K562 (cell line): ENCODE results near the gene MRO. TPM values are rescaled to one million over a fixed set of nuclear protein-coding genes. Genes with fewer than 3 reads are reported as not detected.

ENCODE experiments used
- ATAC-seq: fragments of 200-7000 bp; cut with Tn5 transposase; 3 replicates; pipeline ENCODE4 v1.9.1; 2020; ENCODE audit warnings: moderate library complexity
- BruUV-seq: library from RNA; stranded (reverse); fragments of 400-500 nt; replicated peaks from 2 replicates; lab custom pipeline; 2021; lab: Mats Ljungman, UMichigan
- CTCF ChIA-PET: fragments of 300-600 bp; formaldehyde crosslinking; extraction: SDS; loops from one replicate; lab custom pipeline; 2021; ENCODE audit warnings: low intra/inter-chr PET ratio; lab: Yijun Ruan, JAX
- POLR2A ChIA-PET: fragments of 300-600, 350-650 bp; sonication (Branson Sonifier 250); formaldehyde crosslinking; extraction: SDS; loops from one replicate; lab custom pipeline; 2021; ENCODE audit warnings: antibody characterized with exemption, inconsistent platforms; lab: Yijun Ruan, JAX
- DNase-seq, 4 experiments: peaks; one replicate each; pipeline versions ENCODE4 v3.0.0 to v3.0.0-alpha.2; 2011 to 2018; ENCODE audit warnings: low spot score in 3 of 4, mixed read lengths in 3 of 4; ENCODE audit errors: extremely low read depth in 1 of 4
- FAIRE-seq: peaks from 2 replicates; lab custom pipeline; 2011; peaks lifted over from hg19 to GRCh38; lab: Jason Lieb, UNC
- H2AFZ ChIP-seq: 2 replicates; pipeline ENCODE4 v1.6.0; 2011; ENCODE audit warnings: low read depth, low read length, control low read depth, inconsistent platforms
- H3K27ac ChIP-seq: fragments of 200-600 bp; 3 replicates; pipeline ENCODE4 v1.8.0; 2011; ENCODE audit warnings: low read depth, mild to moderate bottlenecking, control low read depth, inconsistent platforms, low read length, moderate library complexity, mixed read lengths; ENCODE audit errors: extremely low read depth
- H3K27me3 ChIP-seq, 2 experiments: fragments of 300-600 bp in 1 of 2; 2 replicates in 1 of 2; 3 replicates in 1 of 2; pipeline versions ENCODE4 v1.6.0 to v1.8.0; 2011; ENCODE audit warnings: inconsistent platforms in 2 of 2, low read length in 2 of 2, mild to moderate bottlenecking in 1 of 2, mixed read lengths in 1 of 2, moderate library complexity in 1 of 2; ENCODE audit not compliant: control insufficient read depth in 2 of 2, insufficient read depth in 2 of 2
- H3K36me3 ChIP-seq: fragments of 300-600 bp; 3 replicates; pipeline ENCODE4 v1.8.0; 2011; ENCODE audit warnings: mild to moderate bottlenecking, low read length, inconsistent platforms; ENCODE audit not compliant: control insufficient read depth, insufficient read depth
- H3K4me1 ChIP-seq, 2 experiments: fragments of 200-600 bp in 1 of 2; replicated peaks in 1 of 2; 2 replicates in 1 of 2; 3 replicates in 1 of 2; pipeline versions ENCODE4 v1.5.1 to v1.8.0; 2011; ENCODE audit warnings: inconsistent platforms in 2 of 2, low read length in 2 of 2, mild to moderate bottlenecking in 1 of 2, mixed read lengths in 1 of 2, moderate library complexity in 1 of 2; ENCODE audit not compliant: control insufficient read depth in 2 of 2, insufficient read depth in 2 of 2
- H3K4me2 ChIP-seq: 2 replicates; pipeline ENCODE4 v1.6.1; 2011; ENCODE audit warnings: low read length, control low read depth, inconsistent platforms, mixed read lengths; ENCODE audit not compliant: insufficient read depth
- H3K4me3 ChIP-seq: fragments of 200-600 bp; sonication (generic), shearing (Covaris generic); 2 replicates; pipeline ENCODE4 v1.5.1; 2016; ENCODE audit warnings: control low read depth, inconsistent platforms
- H3K79me2 ChIP-seq: fragments of 200-600 bp; 3 replicates; pipeline ENCODE4 v1.8.0; 2011; ENCODE audit warnings: low read length, inconsistent platforms; ENCODE audit not compliant: control insufficient read depth, insufficient read depth
- H3K9ac ChIP-seq, 2 experiments: 2 replicates each; pipeline versions ENCODE4 v1.6.0 to v1.6.1; 2011; ENCODE audit warnings: low read depth in 2 of 2, low read length in 2 of 2, control low read depth in 1 of 2, inconsistent platforms in 1 of 2, mild to moderate bottlenecking in 1 of 2, mixed read lengths in 1 of 2; ENCODE audit not compliant: insufficient read depth in 1 of 2
- H3K9me1 ChIP-seq: one replicate; pipeline ENCODE4 v1.6.0; 2011; ENCODE audit warnings: inconsistent platforms, mild to moderate bottlenecking, low read length, moderate library complexity; ENCODE audit not compliant: control insufficient read depth, insufficient read depth
- H3K9me3 ChIP-seq: replicated peaks from 2 replicates; pipeline ENCODE4 v1.5.1; 2011; ENCODE audit warnings: low read depth, low read length, inconsistent platforms; ENCODE audit not compliant: control insufficient read depth, insufficient read depth
- H4K20me1 ChIP-seq: replicated peaks from 2 replicates; pipeline ENCODE4 v1.6.1; 2011; ENCODE audit warnings: low read length, inconsistent platforms, mixed read lengths; ENCODE audit not compliant: control insufficient read depth, insufficient read depth
- ARNT ChIP-seq, 2 experiments: fragments of 450-650 bp; IDR thresholded peaks; 2 replicates each; pipeline ENCODE4 v1.6.1; 2016; ENCODE audit warnings: mild to moderate bottlenecking in 1 of 2
- GABPB2 ChIP-seq: fragments of 250-450 bp; sonication (Bioruptor Pico); conservative IDR thresholded peaks from 2 replicates; pipeline ENCODE4 v1.5.1; 2021; ENCODE audit warnings: mild to moderate bottlenecking
- GMEB1 ChIP-seq: fragments of 250-450 bp; sonication (Bioruptor Pico); IDR thresholded peaks from 2 replicates; pipeline ENCODE4 v1.4.0; 2020; ENCODE audit warnings: mild to moderate bottlenecking
- GTF2B ChIP-seq: IDR thresholded peaks from 2 replicates; pipeline ENCODE4 v1.6.1; 2011; ENCODE audit not compliant: insufficient read length; ENCODE audit errors: extremely low read depth
- IRF1 ChIP-seq: sonication (generic); formaldehyde crosslinking; IDR thresholded peaks from 2 replicates; pipeline ENCODE4 v1.8.0; 2022; ENCODE audit warnings: missing genetic modification reagents, mild to moderate bottlenecking, borderline replicate concordance
- TFAM ChIP-seq: fragments of 250-450 bp; sonication (Bioruptor Pico); conservative IDR thresholded peaks from 2 replicates; pipeline ENCODE4 v1.5.0; 2021; ENCODE audit warnings: mild to moderate bottlenecking, moderate library complexity
- U2AF2 ChIP-seq: fragments of 200-400 bp; formaldehyde crosslinking; optimal IDR thresholded peaks from 2 replicates; pipeline ENCODE3; 2017; ENCODE audit warnings: low read depth, mild to moderate bottlenecking, low read length
- ZNF239 ChIP-seq: fragments of 250-450 bp; sonication (Bioruptor Pico); IDR thresholded peaks from 2 replicates; pipeline ENCODE4 v1.4.0; 2020; ENCODE audit warnings: mild to moderate bottlenecking
- ZNF282 ChIP-seq: sonication (generic); formaldehyde crosslinking; IDR thresholded peaks from 2 replicates; pipeline ENCODE4 v1.8.1; 2023; ENCODE audit warnings: missing genetic modification reagents
- ZNF354B ChIP-seq: fragments of 250-450 bp; sonication (Bioruptor Pico); IDR thresholded peaks from 2 replicates; pipeline ENCODE4 v1.4.0; 2020
- whole genome bisulfite sequencing: fragments of 100-300 bp; shearing (Covaris generic); methylation state at CpG from one replicate; pipeline ENCODE4 v1.1.6; 2016; ENCODE audit warnings: low coverage, mixed read lengths; ENCODE audit not compliant: insufficient coverage; ENCODE audit errors: missing lambda C conversion rate; 5-methylcytosine and 5-hydroxymethylcytosine counted together
- in situ Hi-C: fragments of 300-500 bp; cut with MboI; formaldehyde crosslinking; loops from 4 replicates; pipeline ENCODE4 v1.15.0; 2018; ENCODE audit warnings: inconsistent platforms, mixed read lengths
- intact Hi-C: fragments of 100-400 bp; cut with micrococcal nuclease; formaldehyde crosslinking; loops from 2 replicates; pipeline ENCODE4 v1.14.2; 2022
- polyA plus RNA-seq, 8 experiments: library from polyadenylated mRNA; depleted of rRNA in 4 of 8; stranded (reverse) in 5 of 8; unstranded in 3 of 8; fragments of >200 nt; fragmentation: Nextera tagmentation in 2 of 8; fragmentation: Illumina TruSeq in 1 of 8; extraction: Ambion mirVana in 2 of 8; extraction: Trizol in 1 of 8; gene quantifications; 2 replicates each; pipeline versions ENCODE4 v1.2.1 to v1.2.3, GENCODE V29; 2011 to 2014; ENCODE audit warnings: inconsistent platforms in 1 of 8, missing spikeins in 1 of 8
- total RNA-seq, 7 experiments: library from RNA; depleted of rRNA in 6 of 7; stranded (reverse); fragments of >200 nt in 6 of 7; fragmentation: Illumina TruSeq in 2 of 7; extraction: Trizol in 2 of 7; gene quantifications; 2 replicates each; pipeline versions ENCODE4 v1.2.1 to v1.2.3, GENCODE V29; 2011 to 2021; ENCODE audit warnings: low replicate concordance in 1 of 7

MRO gene
- total and polyA plus RNA-seq, 9 of the 15 experiments (the other 6 are each of a cell fraction or from before 2014, with no cell fraction given), result 0.06 TPM; not detected in 8

- no peaks in the 10 kb centered on the region for H3K9me3 ChIP-seq
- H3K4me2 ChIP-seq, result no peak overlapping the region
- no peak overlapping the region for H3K4me3 ChIP-seq
- in situ Hi-C loops, result no loop called here
- H3K79me2 ChIP-seq, result no peaks in the 10 kb centered on the region
- no peak for DNase-seq
- H2AFZ ChIP-seq, result no peak overlapping the region
- ChIA-PET CTCF (no interaction called here), POLR2A (no interaction called here)
- H3K9ac ChIP-seq, result no peak overlapping the region
- no peaks in the 10 kb centered on the region for H3K9me1 ChIP-seq
- H4K20me1 ChIP-seq, result no peaks in the 10 kb centered on the region
- TF ChIP-seq GABPB2 (CRISPR knock-in tag), result no peak
- TF ChIP-seq ZNF282 (CRISPR knock-in tag), result no peak
- no peak for TF ChIP-seq U2AF2
- no peak for TF ChIP-seq ZNF239 (CRISPR knock-in tag)
- TF ChIP-seq TFAM (CRISPR knock-in tag), result no peak
- no peak for TF ChIP-seq ARNT (IDR thresholded peaks at IDR 0.05)
- TF ChIP-seq GTF2B, result no peak
- TF ChIP-seq GMEB1 (CRISPR knock-in tag), result no peak
- TF ChIP-seq ZNF354B (CRISPR knock-in tag), result no peak
- TF ChIP-seq IRF1 (CRISPR knock-in tag), result no peak
- 0% methylated on average over 5 of the region's 5 CpGs for WGBS
- H3K27ac ChIP-seq, result no peak overlapping the region
- peaks cover 8 to 16% of the 10 kb centered on the region in 2 experiments; a peak in 2 of 5 replicates for H3K27me3 ChIP-seq
- intact Hi-C loops, result no loop called here
- no peak for FAIRE-seq
- ATAC-seq, result no peak
- no TSS peak for BruUV-seq
- H3K4me1 ChIP-seq, result no peaks in the 10 kb centered on the region
- no peaks in the 10 kb centered on the region for H3K36me3 ChIP-seq
These were observed 26.9 kb downstream of the MRO start for GRCh38 chr18:50792885-50793284.
